ENCODE data around the gene MYO1C.

Gene MYO1C

GRCh38 chr17:1484060-1484535, 8.4 kb downstream of the MYO1C start:
- peaks cover 22% of the 10 kb centered on the region in 2 donors for H3K36me3 ChIP-seq (ENCODE audit: control insufficient read depth in 2 of 2, insufficient read depth in 2 of 2, low read length in 2 of 2)
- H3K4me3 ChIP-seq (ENCODE audit: low read length in 2 of 2) = peak overlapping the region in 1 of 2 donors; percentile 80
- peak overlapping the region; percentile 53 for H3K27ac ChIP-seq (ENCODE audit: low read length)
- peak overlapping the region in 1 of 2 donors; percentile 42 for H3K9ac ChIP-seq (ENCODE audit: low read length in 2 of 2)
- H3K27me3 ChIP-seq (ENCODE audit: control insufficient read depth in 1 of 2, insufficient read depth in 2 of 2, low read length in 2 of 2) = no peaks in the 10 kb centered on the region
- no peaks in the 10 kb centered on the region for H3K9me3 ChIP-seq (ENCODE audit: control insufficient read depth in 2 of 2, low read length in 2 of 2)
- peaks cover 60% of the 10 kb centered on the region for H3K4me1 ChIP-seq (ENCODE audit: control insufficient read depth, insufficient read depth, low read length)

- Histone ChIP-seq H3K4me3 (ENCODE audit: low read length in 2 of 2) (no peak overlapping the region), H3K4me1 (ENCODE audit: control insufficient read depth, insufficient read depth, low read length) (peaks cover 48% of the 10 kb centered on the region), H3K9ac (ENCODE audit: low read length in 2 of 2) (no peak overlapping the region), H3K9me3 (ENCODE audit: control insufficient read depth in 2 of 2, low read length in 2 of 2) (no peaks in the 10 kb centered on the region), H3K27ac (ENCODE audit: low read length) (peak overlapping the region; percentile 60), H3K27me3 (ENCODE audit: control insufficient read depth in 1 of 2, insufficient read depth in 2 of 2, low read length in 2 of 2) (no peaks in the 10 kb centered on the region), H3K36me3 (ENCODE audit: control insufficient read depth in 2 of 2, insufficient read depth in 2 of 2, low read length in 2 of 2) (peaks cover 33 to 34% of the 10 kb centered on the region in 2 donors)
Measured at GRCh38 chr17:1482680-1483079, 9.8 kb downstream of the MYO1C start.

GRCh38 chr17:1481736-1482135, 10.8 kb downstream of the MYO1C start:
- Histone ChIP-seq H3K4me1 (ENCODE audit: control insufficient read depth, insufficient read depth, low read length) (peaks cover 41% of the 10 kb centered on the region), H3K27me3 (ENCODE audit: control insufficient read depth in 1 of 2, insufficient read depth in 2 of 2, low read length in 2 of 2) (no peaks in the 10 kb centered on the region), H3K9me3 (ENCODE audit: control insufficient read depth in 2 of 2, low read length in 2 of 2) (no peaks in the 10 kb centered on the region), H3K9ac (ENCODE audit: low read length in 2 of 2) (no peak overlapping the region), H3K4me3 (ENCODE audit: low read length in 2 of 2) (no peak overlapping the region), H3K27ac (ENCODE audit: low read length) (peak overlapping the region; percentile 18), H3K36me3 (ENCODE audit: control insufficient read depth in 2 of 2, insufficient read depth in 2 of 2, low read length in 2 of 2) (peaks cover 39 to 40% of the 10 kb centered on the region in 2 donors)

- H3K27ac ChIP-seq (ENCODE audit: low read length) = peak overlapping the region; percentile 53
- peaks cover 38% of the 10 kb centered on the region for H3K4me1 ChIP-seq (ENCODE audit: control insufficient read depth, insufficient read depth, low read length)
- no peaks in the 10 kb centered on the region for H3K9me3 ChIP-seq (ENCODE audit: control insufficient read depth in 2 of 2, low read length in 2 of 2)
- peaks cover 40 to 43% of the 10 kb centered on the region in 2 donors for H3K36me3 ChIP-seq (ENCODE audit: control insufficient read depth in 2 of 2, insufficient read depth in 2 of 2, low read length in 2 of 2)
- H3K4me3 ChIP-seq (ENCODE audit: low read length in 2 of 2) = no peak overlapping the region
- no peaks in the 10 kb centered on the region for H3K27me3 ChIP-seq (ENCODE audit: control insufficient read depth in 1 of 2, insufficient read depth in 2 of 2, low read length in 2 of 2)
- no peak overlapping the region for H3K9ac ChIP-seq (ENCODE audit: low read length in 2 of 2)
Measured at GRCh38 chr17:1480747-1481465, 11.6 kb downstream of the MYO1C start.

- H3K9me3 ChIP-seq (ENCODE audit: control insufficient read depth in 2 of 2, low read length in 2 of 2) = no peaks in the 10 kb centered on the region
- no peak overlapping the region for H3K9ac ChIP-seq (ENCODE audit: low read length in 2 of 2)
- H3K4me3 ChIP-seq (ENCODE audit: low read length in 2 of 2) = no peak overlapping the region
- no peaks in the 10 kb centered on the region for H3K27me3 ChIP-seq (ENCODE audit: control insufficient read depth in 1 of 2, insufficient read depth in 2 of 2, low read length in 2 of 2)
- H3K36me3 ChIP-seq (ENCODE audit: control insufficient read depth in 2 of 2, insufficient read depth in 2 of 2, low read length in 2 of 2) = peaks cover 51% of the 10 kb centered on the region in 2 donors
- no peak overlapping the region for H3K27ac ChIP-seq (ENCODE audit: low read length)
- peaks cover 38% of the 10 kb centered on the region for H3K4me1 ChIP-seq (ENCODE audit: control insufficient read depth, insufficient read depth, low read length)
Measured at GRCh38 chr17:1478418-1478817, 14.1 kb downstream of the MYO1C start.

GRCh38 chr17:1475321-1475854, 17.1 kb downstream of the MYO1C start:
- Histone ChIP-seq H3K4me1 (ENCODE audit: control insufficient read depth, insufficient read depth, low read length) (peaks cover 20% of the 10 kb centered on the region), H3K27ac (ENCODE audit: low read length) (peak overlapping the region; percentile 46), H3K9ac (ENCODE audit: low read length in 2 of 2) (no peak overlapping the region), H3K27me3 (ENCODE audit: control insufficient read depth in 1 of 2, insufficient read depth in 2 of 2, low read length in 2 of 2) (no peaks in the 10 kb centered on the region), H3K36me3 (ENCODE audit: control insufficient read depth in 2 of 2, insufficient read depth in 2 of 2, low read length in 2 of 2) (peaks cover 50 to 52% of the 10 kb centered on the region in 2 donors), H3K9me3 (ENCODE audit: control insufficient read depth in 2 of 2, low read length in 2 of 2) (no peaks in the 10 kb centered on the region), H3K4me3 (ENCODE audit: low read length in 2 of 2) (no peak overlapping the region)

GRCh38 chr17:1474402-1475189, 17.9 kb downstream of the MYO1C start:
- Histone ChIP-seq H3K4me3 (ENCODE audit: low read length in 2 of 2) (no peak overlapping the region), H3K9ac (ENCODE audit: low read length in 2 of 2) (no peak overlapping the region), H3K27me3 (ENCODE audit: control insufficient read depth in 1 of 2, insufficient read depth in 2 of 2, low read length in 2 of 2) (no peaks in the 10 kb centered on the region), H3K27ac (ENCODE audit: low read length) (peak overlapping the region; percentile 46), H3K9me3 (ENCODE audit: control insufficient read depth in 2 of 2, low read length in 2 of 2) (no peaks in the 10 kb centered on the region), H3K36me3 (ENCODE audit: control insufficient read depth in 2 of 2, insufficient read depth in 2 of 2, low read length in 2 of 2) (peaks cover 50 to 52% of the 10 kb centered on the region in 2 donors), H3K4me1 (ENCODE audit: control insufficient read depth, insufficient read depth, low read length) (peaks cover 20% of the 10 kb centered on the region)

- Histone ChIP-seq H3K36me3 (ENCODE audit: control insufficient read depth in 2 of 2, insufficient read depth in 2 of 2, low read length in 2 of 2) (peaks cover 49 to 54% of the 10 kb centered on the region in 2 donors), H3K4me1 (ENCODE audit: control insufficient read depth, insufficient read depth, low read length) (peaks cover 23% of the 10 kb centered on the region), H3K27me3 (ENCODE audit: control insufficient read depth in 1 of 2, insufficient read depth in 2 of 2, low read length in 2 of 2) (no peaks in the 10 kb centered on the region), H3K9me3 (ENCODE audit: control insufficient read depth in 2 of 2, low read length in 2 of 2) (no peaks in the 10 kb centered on the region), H3K4me3 (ENCODE audit: low read length in 2 of 2) (no peak overlapping the region), H3K27ac (ENCODE audit: low read length) (no peak overlapping the region), H3K9ac (ENCODE audit: low read length in 2 of 2) (no peak overlapping the region)
Measured at GRCh38 chr17:1473841-1474240, 18.6 kb downstream of the MYO1C start.

- H3K9ac ChIP-seq (ENCODE audit: low read length in 2 of 2) = no peak overlapping the region
- H3K27me3 ChIP-seq (ENCODE audit: control insufficient read depth in 1 of 2, insufficient read depth in 2 of 2, low read length in 2 of 2) = no peaks in the 10 kb centered on the region
- peaks cover 50 to 54% of the 10 kb centered on the region in 2 donors for H3K36me3 ChIP-seq (ENCODE audit: control insufficient read depth in 2 of 2, insufficient read depth in 2 of 2, low read length in 2 of 2)
- no peaks in the 10 kb centered on the region for H3K9me3 ChIP-seq (ENCODE audit: control insufficient read depth in 2 of 2, low read length in 2 of 2)
- H3K27ac ChIP-seq (ENCODE audit: low read length) = no peak overlapping the region
- H3K4me3 ChIP-seq (ENCODE audit: low read length in 2 of 2) = no peak overlapping the region
- H3K4me1 ChIP-seq (ENCODE audit: control insufficient read depth, insufficient read depth, low read length) = peaks cover 22% of the 10 kb centered on the region
Measured at GRCh38 chr17:1473170-1473569, 19.3 kb downstream of the MYO1C start.

- Histone ChIP-seq H3K4me1 (ENCODE audit: control insufficient read depth, insufficient read depth, low read length) (peaks cover 22% of the 10 kb centered on the region), H3K36me3 (ENCODE audit: control insufficient read depth in 2 of 2, insufficient read depth in 2 of 2, low read length in 2 of 2) (peaks cover 45 to 50% of the 10 kb centered on the region in 2 donors), H3K9me3 (ENCODE audit: control insufficient read depth in 2 of 2, low read length in 2 of 2) (no peaks in the 10 kb centered on the region), H3K27ac (ENCODE audit: low read length) (no peak overlapping the region), H3K9ac (ENCODE audit: low read length in 2 of 2) (no peak overlapping the region), H3K27me3 (ENCODE audit: control insufficient read depth in 1 of 2, insufficient read depth in 2 of 2, low read length in 2 of 2) (no peaks in the 10 kb centered on the region), H3K4me3 (ENCODE audit: low read length in 2 of 2) (no peak overlapping the region)
Measured at GRCh38 chr17:1471911-1472821, 20.3 kb downstream of the MYO1C start.

Data from stomach smooth muscle (tissue), 2 donors.